Ovary (tissue), 9 donors: ENCODE results near the gene ABLIM1. TPM values are rescaled to one million over a fixed set of nuclear protein-coding genes. Genes with fewer than 3 reads are reported as not detected.

ENCODE experiments used
- DNase-seq, 5 donors: peaks; one replicate each; pipeline ENCODE4 v3.0.0-alpha.2; 2019 to 2020
- H3K27ac ChIP-seq, 2 donors: fragments of 200-600 bp; one replicate each; pipeline versions ENCODE4 v1.5.1 to v1.8.0; 2019 to 2022
- H3K27me3 ChIP-seq: fragments of 200-600 bp; one replicate; pipeline ENCODE4 v1.8.0; 2022
- H3K36me3 ChIP-seq: fragments of 200-600 bp; sonication (generic); one replicate; pipeline ENCODE4 v1.5.1; 2019
- H3K4me1 ChIP-seq: one replicate; pipeline ENCODE4 v1.8.1; 2013; ENCODE audit warnings: mild to moderate bottlenecking, moderate library complexity; ENCODE audit not compliant: insufficient read depth
- H3K4me3 ChIP-seq: fragments of 200-600 bp; sonication (generic); one replicate; pipeline ENCODE4 v1.5.1; 2017
- H3K9me3 ChIP-seq, 2 donors: fragments of 200-600 bp in 1 of 2; sonication (generic) in 1 of 2; one replicate each; pipeline versions ENCODE4 v1.5.1 to v1.8.1; 2013 to 2019; ENCODE audit warnings: mild to moderate bottlenecking in 1 of 2, moderate library complexity in 1 of 2
- EP300 ChIP-seq: sonication (generic); formaldehyde crosslinking; IDR thresholded peaks from one replicate; pipeline ENCODE4 v1.6.1; 2017; ENCODE audit warnings: antibody characterized with exemption
- POLR2A ChIP-seq: fragments of 450-650 bp; IDR thresholded peaks from one replicate; pipeline ENCODE4 v1.6.1; 2017; ENCODE audit warnings: antibody characterized with exemption, mild to moderate bottlenecking, moderate library complexity
- WGBS, 3 donors: extraction: QIAGEN DNeasy Blood & Tissue Kit in 1 of 3; methylation state at CpG; one replicate each; pipeline versions ENCODE4 v1.1.5 to v1.1.7; 2013 to 2017; 5-methylcytosine and 5-hydroxymethylcytosine counted together
- intact Hi-C, 4 donors: fragments of 100-400 bp; cut with DNase I; formaldehyde crosslinking; loops; one replicate each; pipeline versions ENCODE4 v1.11.0 to v1.15.1; 2022 to 2023
- polyA plus RNA-seq, 2 donors: library from polyadenylated mRNA; stranded (reverse); fragments of 200-250 nt in 1 of 2; fragments of 350-450 nt in 1 of 2; fragmentation: Illumina TruSeq in 1 of 2; extraction: RNeasy Lipid Tissue Mini Kit (QIAGEN cat#74804) in 1 of 2; gene quantifications; one replicate each; pipeline ENCODE4 v1.2.3, GENCODE V29; 2013 to 2014
- total RNA-seq, 7 donors: library from RNA; depleted of rRNA in 2 of 7; stranded (reverse); fragments of >200 nt in 2 of 7; fragmentation: NEBNext Ultra II Directional in 3 of 7; extraction: Animal tissue kit (Norgen Biotek cat#: 25700) in 3 of 7; gene quantifications; one replicate each; pipeline versions ENCODE4 v1.1.0 to v1.2.4, GENCODE V29; 2016 to 2023
- TF ChIP-seq, protein P1 (sequence below), 3 donors: fragments of 450-650 bp in 2 of 3; fragments of 200-600 bp in 1 of 3; IDR thresholded peaks; one replicate each; pipeline versions ENCODE4 v1.5.1 to v1.8.0; 2016 to 2022; ENCODE audit warnings: antibody characterized with exemption in 3 of 3, mild to moderate bottlenecking in 1 of 3
- donor health status: DM: no; HTN: no; CAD: no; lungs with moderate emphysema.
- donor health status: DM: no; HTN: no; CAD: no.
- donor health status: Bipolar disorder and iron deficiency.
- donor health status: DM: yes; HTN: yes; CAD: no.
- donor health status: DM: no; HTN: no; CAD: no.
- donor health status: DM: yes; HTN: yes; CAD: no.

Gene ABLIM1
- total and polyA plus RNA-seq, 9 donors: 155 to 505 (median 283) TPM

DNA sequence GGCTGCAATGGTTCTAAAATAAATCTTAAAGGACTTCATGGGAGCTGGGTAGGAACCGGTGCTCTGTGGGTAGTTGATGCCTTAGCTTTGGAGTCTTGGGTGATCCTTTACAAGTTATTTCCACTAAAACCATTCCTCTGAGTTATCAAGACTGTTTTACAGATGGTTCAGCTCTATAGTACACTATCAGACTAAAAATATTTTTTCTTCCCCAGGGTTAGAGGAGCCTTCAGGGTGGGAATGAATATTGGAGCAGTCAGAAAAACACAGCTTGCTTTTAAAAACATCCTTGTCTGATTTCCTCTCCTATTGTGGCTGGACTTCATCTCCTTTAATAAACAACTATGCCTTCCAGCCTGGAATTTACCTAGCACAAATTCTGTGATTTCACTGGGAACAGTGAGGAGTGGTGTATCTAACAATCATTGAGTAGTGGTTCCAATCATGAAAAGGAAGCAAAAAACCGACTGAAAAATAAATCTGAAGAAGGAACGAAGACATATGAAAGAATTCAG, 151.1 kb downstream of the ABLIM1 start:
- Histone ChIP-seq H3K9me3 (no peaks in the 10 kb centered on the region), H3K27me3 (no peaks in the 10 kb centered on the region), H3K27ac (peak overlapping the region; percentile 40 to 81), H3K4me3 (no peak overlapping the region), H3K4me1 (peaks cover 28% of the 10 kb centered on the region), H3K36me3 (no peaks in the 10 kb centered on the region)
- no peak for DNase-seq
- intact Hi-C loops: no loop called here
- WGBS, 3 donors: 4 to 16% (median 5%) methylated on average over 3 of the region's 3 CpGs
- TF ChIP-seq, protein P1, sequence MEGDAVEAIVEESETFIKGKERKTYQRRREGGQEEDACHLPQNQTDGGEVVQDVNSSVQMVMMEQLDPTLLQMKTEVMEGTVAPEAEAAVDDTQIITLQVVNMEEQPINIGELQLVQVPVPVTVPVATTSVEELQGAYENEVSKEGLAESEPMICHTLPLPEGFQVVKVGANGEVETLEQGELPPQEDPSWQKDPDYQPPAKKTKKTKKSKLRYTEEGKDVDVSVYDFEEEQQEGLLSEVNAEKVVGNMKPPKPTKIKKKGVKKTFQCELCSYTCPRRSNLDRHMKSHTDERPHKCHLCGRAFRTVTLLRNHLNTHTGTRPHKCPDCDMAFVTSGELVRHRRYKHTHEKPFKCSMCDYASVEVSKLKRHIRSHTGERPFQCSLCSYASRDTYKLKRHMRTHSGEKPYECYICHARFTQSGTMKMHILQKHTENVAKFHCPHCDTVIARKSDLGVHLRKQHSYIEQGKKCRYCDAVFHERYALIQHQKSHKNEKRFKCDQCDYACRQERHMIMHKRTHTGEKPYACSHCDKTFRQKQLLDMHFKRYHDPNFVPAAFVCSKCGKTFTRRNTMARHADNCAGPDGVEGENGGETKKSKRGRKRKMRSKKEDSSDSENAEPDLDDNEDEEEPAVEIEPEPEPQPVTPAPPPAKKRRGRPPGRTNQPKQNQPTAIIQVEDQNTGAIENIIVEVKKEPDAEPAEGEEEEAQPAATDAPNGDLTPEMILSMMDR (IDR thresholded peaks at IDR 0.05): no peak
- TF ChIP-seq EP300 (no peak), POLR2A (no peak)

DNA sequence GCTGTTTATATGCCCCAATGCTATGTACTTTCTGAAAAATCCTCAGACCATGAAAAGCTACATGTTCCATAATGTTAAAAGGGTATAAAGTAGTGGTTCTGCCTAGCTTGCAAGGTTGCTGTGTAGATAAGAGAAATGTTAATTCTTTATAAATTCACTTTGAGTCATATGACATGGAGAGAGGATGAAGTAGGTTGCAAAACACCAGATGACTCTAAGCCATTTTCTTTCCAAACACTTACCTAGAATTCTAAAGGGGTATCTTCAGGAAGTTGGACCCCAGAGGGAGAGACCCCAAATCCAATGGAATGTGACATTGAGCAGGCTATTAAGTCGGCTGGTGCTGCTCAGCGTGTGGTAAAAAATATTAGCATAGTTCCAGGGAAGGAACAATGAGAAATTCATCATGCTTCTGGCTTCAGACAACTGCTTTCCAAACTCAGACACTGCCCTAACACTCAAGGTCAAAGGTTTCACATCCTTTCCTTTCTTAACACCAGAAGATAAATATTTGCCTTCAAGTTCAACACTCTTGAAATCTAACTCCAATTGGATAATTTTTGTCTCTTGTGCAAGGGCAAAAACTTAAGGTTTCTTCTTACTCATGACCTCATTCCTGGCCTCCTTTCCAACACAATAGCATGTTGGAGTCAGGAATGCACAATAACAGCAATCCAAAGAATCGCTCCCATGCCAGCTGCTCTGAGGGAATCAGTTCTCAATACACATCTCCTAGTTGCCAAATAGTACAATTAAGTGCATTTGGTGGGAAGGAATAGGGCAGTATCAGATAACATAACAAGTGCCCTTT, 153.1 kb downstream of the ABLIM1 start:
- 3 to 8% (median 3%) methylated on average over 3 of the region's 3 CpGs for WGBS, 3 donors
- peaks cover 33% of the 10 kb centered on the region for H3K4me1 ChIP-seq
- DNase-seq: peak in 1 of 5 donors; percentile 51
- H3K36me3 ChIP-seq: no peaks in the 10 kb centered on the region
- intact Hi-C loops: no loop called here
- no peaks in the 10 kb centered on the region for H3K27me3 ChIP-seq
- H3K27ac ChIP-seq: peak overlapping the region; percentile 2 to 81
- no peak overlapping the region for H3K4me3 ChIP-seq
- TF ChIP-seq, protein P1 (IDR thresholded peaks at IDR 0.05): no peak
- no peak for TF ChIP-seq EP300
- no peak for TF ChIP-seq POLR2A
- H3K9me3 ChIP-seq: no peaks in the 10 kb centered on the region

DNA sequence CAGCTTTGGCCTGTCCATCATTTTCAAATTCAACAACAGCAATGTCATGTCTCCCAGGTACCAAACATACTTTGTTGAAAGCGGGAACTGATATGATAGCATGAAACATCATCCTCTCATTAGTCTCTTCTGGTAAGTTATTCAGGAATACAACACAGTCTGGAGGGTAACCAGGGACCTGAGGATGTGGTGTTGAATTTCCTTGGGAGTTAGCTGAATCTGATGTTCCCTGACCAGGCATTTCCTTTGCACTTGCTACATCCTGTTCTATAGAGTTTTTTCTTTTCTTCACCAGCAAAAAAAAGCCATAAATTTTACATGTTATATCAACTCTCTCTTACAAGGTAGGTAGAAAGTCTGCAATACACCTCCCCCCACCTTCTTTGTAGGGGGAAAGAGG, 156.0 kb downstream of the ABLIM1 start:
- intact Hi-C loops: no loop called here
- DNase-seq: no peak
- 92 to 97% (median 93%) methylated on average over 1 of the region's 1 CpG for WGBS, 3 donors
- Histone ChIP-seq H3K4me3 (no peak overlapping the region), H3K36me3 (no peaks in the 10 kb centered on the region), H3K4me1 (peaks cover 28% of the 10 kb centered on the region), H3K9me3 (no peaks in the 10 kb centered on the region), H3K27ac (no peak overlapping the region), H3K27me3 (no peaks in the 10 kb centered on the region)
- no peak for TF ChIP-seq EP300
- TF ChIP-seq POLR2A: no peak
- TF ChIP-seq, protein P1 (IDR thresholded peaks at IDR 0.05): no peak

DNA sequence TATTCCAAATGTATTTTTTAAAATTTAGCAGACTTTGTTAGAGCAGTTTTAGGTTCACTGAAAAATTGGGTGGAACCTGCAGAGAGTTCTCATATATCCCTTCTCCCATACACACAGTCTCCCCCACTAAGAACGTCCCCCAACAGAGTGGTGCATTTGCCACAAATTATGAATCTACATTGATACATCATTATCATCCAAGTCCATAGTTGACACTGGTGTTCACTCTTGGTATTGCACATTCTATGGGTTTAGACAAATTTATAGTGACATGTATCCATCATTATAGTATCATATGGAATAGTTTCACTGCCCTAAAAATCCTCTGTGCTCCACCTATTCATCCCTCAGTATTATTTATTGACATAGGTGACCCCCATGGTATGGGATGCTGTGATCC, 156.4 kb downstream of the ABLIM1 start:
- H3K4me1 ChIP-seq: peaks cover 28% of the 10 kb centered on the region
- H3K27me3 ChIP-seq: no peaks in the 10 kb centered on the region
- H3K27ac ChIP-seq: no peak overlapping the region
- no peak overlapping the region for H3K4me3 ChIP-seq
- H3K36me3 ChIP-seq: no peaks in the 10 kb centered on the region
- DNase-seq: no peak
- TF ChIP-seq POLR2A (no peak), EP300 (no peak)
- TF ChIP-seq, protein P1 (IDR thresholded peaks at IDR 0.05): peak in 1 of 3 donors; percentile 15
- intact Hi-C loops: no loop called here
- WGBS, 3 donors: 89 to 96% (median 93%) methylated on average over 1 of the region's 1 CpG
- no peaks in the 10 kb centered on the region for H3K9me3 ChIP-seq
